T-helper 17 cell (primary cell): ENCODE measurements around the gene TRABD2B. TPM values are rescaled to one million over a fixed set of nuclear protein-coding genes. Genes with fewer than 3 reads are reported as not detected.

Source experiments
- ATAC-seq: fragments of 150-1000 bp; cut with Tn5 transposase; 2 replicates; pipeline ENCODE4 v1.10.0; 2021; ENCODE audit warnings: mild to moderate bottlenecking, moderate library complexity
- DNase-seq, 3 donors: peaks; one replicate each; pipeline versions ENCODE4 v3.0.0 to v3.0.0-alpha.2; 2020 to 2021
- H3K9me3 ChIP-seq: one replicate; pipeline ENCODE4 v1.7.0; 2013; ENCODE audit warnings: low read length, mild to moderate bottlenecking; ENCODE audit not compliant: control insufficient read depth, poor library complexity, severe bottlenecking
- H3K27ac Mint-ChIP-seq: one replicate; pipeline ENCODE4 v1.8.0; 2022; ENCODE audit warnings: mild to moderate bottlenecking, moderate library complexity, mixed read lengths
- H3K27me3 Mint-ChIP-seq: one replicate; pipeline ENCODE4 v1.8.0; 2022; ENCODE audit warnings: mixed read lengths
- H3K36me3 Mint-ChIP-seq: one replicate; pipeline ENCODE4 v1.8.0; 2022; ENCODE audit warnings: low read depth, mixed read lengths
- H3K4me1 Mint-ChIP-seq: one replicate; pipeline ENCODE4 v1.8.0; 2022; ENCODE audit warnings: mild to moderate bottlenecking, mixed read lengths
- H3K4me3 Mint-ChIP-seq: one replicate; pipeline ENCODE4 v1.8.0; 2022; ENCODE audit warnings: mild to moderate bottlenecking, moderate library complexity, mixed read lengths
- total RNA-seq, 4 donors: library from RNA in 2 of 4; stranded (reverse) in 2 of 4; gene quantifications; one replicate each; pipeline ENCODE4 v1.2.3 and lab custom pipeline; 2022 to 2026

Gene TRABD2B
- total RNA-seq, 2 donors from 2014 or later = not detected

DNA sequence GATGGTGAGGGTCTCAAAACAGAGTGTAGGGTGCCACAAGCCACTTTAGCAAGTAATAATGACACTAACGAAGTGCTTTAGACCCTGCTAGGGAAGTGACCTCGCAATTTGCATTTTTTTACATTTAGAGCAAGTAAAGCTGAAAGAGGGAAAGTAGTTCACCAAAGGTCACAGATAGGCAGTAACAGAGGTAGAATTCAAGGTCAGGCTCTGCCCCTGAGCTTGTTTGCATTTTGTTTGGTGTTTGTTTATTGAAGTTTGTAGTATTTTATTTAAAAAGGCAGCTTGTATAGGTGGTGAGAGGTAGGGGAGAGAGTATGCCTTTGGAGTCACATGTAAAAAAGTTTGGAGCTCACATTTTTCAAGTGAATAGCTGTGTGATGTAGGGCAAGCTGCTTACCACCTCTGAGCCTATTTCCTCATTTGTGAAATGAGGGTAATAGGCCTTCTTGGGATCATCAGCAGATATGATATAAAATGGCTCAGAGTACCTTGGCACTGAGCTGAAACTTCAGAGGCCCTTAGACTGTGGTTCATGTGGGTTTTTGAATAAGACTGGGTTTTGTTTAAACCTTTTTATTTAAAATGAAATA, 142.5 kb downstream of the TRABD2B start:
- DNase-seq (no peak), ATAC-seq (no peak)
- Mint-ChIP-seq H3K4me3 (no peak overlapping the region), H3K4me1 (peaks cover 6% of the 10 kb centered on the region), H3K27me3 (peaks cover 13% of the 10 kb centered on the region), H3K36me3 (no peaks in the 10 kb centered on the region), H3K27ac (no peak overlapping the region)
- no peaks in the 10 kb centered on the region for H3K9me3 ChIP-seq

DNA sequence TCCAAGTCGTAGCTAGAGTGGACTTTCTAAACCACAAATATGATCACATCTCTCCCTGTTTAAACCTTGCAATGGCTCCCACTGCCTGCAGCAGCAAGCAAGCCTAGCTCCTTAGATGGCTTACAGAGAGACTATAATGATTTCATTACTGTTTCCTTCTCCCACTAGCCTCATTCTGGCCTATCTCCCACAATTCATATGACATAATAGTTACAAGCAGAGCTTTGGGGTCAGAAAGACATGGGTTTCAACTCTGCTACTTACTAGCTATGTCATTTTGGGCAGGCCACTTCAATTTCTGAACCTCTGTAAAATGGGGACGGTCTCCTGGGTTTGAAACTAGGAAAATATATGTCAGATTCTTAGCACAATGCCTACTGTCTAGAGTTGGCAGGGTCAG, 143.3 kb downstream of the TRABD2B start:
- Mint-ChIP-seq H3K27me3 (peaks cover 5% of the 10 kb centered on the region), H3K4me3 (no peak overlapping the region), H3K27ac (no peak overlapping the region), H3K36me3 (no peaks in the 10 kb centered on the region), H3K4me1 (peaks cover 2% of the 10 kb centered on the region)
- no peaks in the 10 kb centered on the region for H3K9me3 ChIP-seq
- ATAC-seq (no peak), DNase-seq (no peak)

GRCh38 chr1:47853059-47853458, 144.1 kb downstream of the TRABD2B start:
- DNase-seq (no peak), ATAC-seq (no peak)
- H3K9me3 ChIP-seq = no peaks in the 10 kb centered on the region
- H3K4me1 Mint-ChIP-seq = peaks cover 2% of the 10 kb centered on the region
- no peak overlapping the region for H3K27ac Mint-ChIP-seq
- H3K4me3 Mint-ChIP-seq = no peak overlapping the region
- H3K36me3 Mint-ChIP-seq = no peaks in the 10 kb centered on the region
- H3K27me3 Mint-ChIP-seq = peaks cover 5% of the 10 kb centered on the region

DNA sequence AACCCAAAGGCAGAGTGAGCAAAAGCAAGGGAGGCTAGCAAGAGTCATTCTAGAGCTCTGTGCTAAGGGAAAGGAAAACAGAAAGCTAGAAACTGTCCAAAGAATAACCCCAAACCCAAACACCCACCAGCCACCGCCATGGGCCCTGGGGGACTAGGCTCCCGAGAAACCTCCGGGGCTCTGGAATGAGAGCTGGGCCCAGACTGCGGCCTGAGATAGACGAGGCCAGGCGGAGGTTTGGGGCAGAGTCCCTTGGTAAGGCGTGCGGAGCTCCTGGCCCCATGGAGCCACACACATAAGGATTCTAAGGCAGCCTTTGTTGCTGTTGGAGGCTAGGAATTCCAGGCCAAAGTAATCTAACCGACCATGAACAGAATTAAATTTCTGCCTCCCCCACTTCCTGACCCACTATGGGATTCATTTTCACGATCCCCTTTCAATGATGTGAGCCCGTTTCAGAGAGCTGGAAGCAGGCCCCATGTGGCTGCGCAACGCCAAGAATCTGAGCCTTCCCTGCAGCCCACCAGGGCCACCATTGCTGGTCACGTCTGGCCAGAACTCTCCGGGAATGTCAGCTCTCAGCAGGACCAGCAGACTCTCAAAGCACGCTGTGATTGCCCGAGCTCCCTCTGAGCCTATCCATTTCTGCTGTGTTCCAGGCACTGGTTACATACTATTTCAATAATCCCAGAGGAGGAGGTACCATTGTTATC, 145.0 kb downstream of the TRABD2B start:
- peaks cover 2% of the 10 kb centered on the region for H3K4me1 Mint-ChIP-seq
- peaks cover 12% of the 10 kb centered on the region for H3K27me3 Mint-ChIP-seq
- H3K4me3 Mint-ChIP-seq = no peak overlapping the region
- no peak for ATAC-seq
- no peak for DNase-seq
- H3K27ac Mint-ChIP-seq = no peak overlapping the region
- H3K36me3 Mint-ChIP-seq = no peaks in the 10 kb centered on the region
- no peaks in the 10 kb centered on the region for H3K9me3 ChIP-seq

- no peaks in the 10 kb centered on the region for H3K9me3 ChIP-seq
- Mint-ChIP-seq H3K36me3 (no peaks in the 10 kb centered on the region), H3K27me3 (peaks cover 7% of the 10 kb centered on the region), H3K27ac (no peak overlapping the region), H3K4me3 (no peak overlapping the region), H3K4me1 (peaks cover 2% of the 10 kb centered on the region)
- DNase-seq = no peak
- ATAC-seq = no peak
These were observed 146.7 kb downstream of the TRABD2B start for GRCh38 chr1:47850451-47850850.

- no peaks in the 10 kb centered on the region for H3K9me3 ChIP-seq
- Mint-ChIP-seq H3K36me3 (no peaks in the 10 kb centered on the region), H3K27me3 (peaks cover 13% of the 10 kb centered on the region), H3K4me1 (peaks cover 2% of the 10 kb centered on the region), H3K27ac (no peak overlapping the region), H3K4me3 (no peak overlapping the region)
- no peak for DNase-seq
- ATAC-seq = no peak
These were observed 147.5 kb downstream of the TRABD2B start for GRCh38 chr1:47849591-47850261.

GRCh38 chr1:47849005-47849521, 148.1 kb downstream of the TRABD2B start:
- peaks cover 20% of the 10 kb centered on the region for H3K27me3 Mint-ChIP-seq
- DNase-seq = no peak
- ATAC-seq = no peak
- H3K9me3 ChIP-seq = no peaks in the 10 kb centered on the region
- no peaks in the 10 kb centered on the region for H3K4me1 Mint-ChIP-seq
- H3K4me3 Mint-ChIP-seq = no peak overlapping the region
- H3K27ac Mint-ChIP-seq = no peak overlapping the region
- no peaks in the 10 kb centered on the region for H3K36me3 Mint-ChIP-seq

DNA sequence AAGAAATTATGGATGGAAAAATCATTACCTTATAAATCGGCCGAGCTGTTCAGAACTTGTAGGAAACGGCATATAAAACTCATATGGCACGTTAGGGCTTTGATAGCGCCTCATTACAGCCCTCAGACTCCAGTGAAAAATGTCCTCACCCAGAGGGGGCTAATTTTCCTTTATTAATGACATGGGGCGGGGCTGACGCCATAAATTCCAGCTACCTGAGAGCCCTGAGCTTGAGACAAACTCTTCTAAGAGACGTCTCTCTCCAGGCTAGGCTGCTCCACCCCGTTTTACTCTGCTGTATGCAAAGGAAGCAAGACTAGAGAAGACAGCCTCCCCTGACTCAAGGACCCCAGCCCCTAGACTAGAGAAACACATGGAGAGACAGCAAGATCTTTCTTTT, 149.4 kb downstream of the TRABD2B start:
- Mint-ChIP-seq H3K4me1 (no peaks in the 10 kb centered on the region), H3K27ac (no peak overlapping the region), H3K4me3 (no peak overlapping the region), H3K36me3 (no peaks in the 10 kb centered on the region), H3K27me3 (peaks cover 31% of the 10 kb centered on the region)
- no peak for ATAC-seq
- DNase-seq = no peak
- no peaks in the 10 kb centered on the region for H3K9me3 ChIP-seq

DNA sequence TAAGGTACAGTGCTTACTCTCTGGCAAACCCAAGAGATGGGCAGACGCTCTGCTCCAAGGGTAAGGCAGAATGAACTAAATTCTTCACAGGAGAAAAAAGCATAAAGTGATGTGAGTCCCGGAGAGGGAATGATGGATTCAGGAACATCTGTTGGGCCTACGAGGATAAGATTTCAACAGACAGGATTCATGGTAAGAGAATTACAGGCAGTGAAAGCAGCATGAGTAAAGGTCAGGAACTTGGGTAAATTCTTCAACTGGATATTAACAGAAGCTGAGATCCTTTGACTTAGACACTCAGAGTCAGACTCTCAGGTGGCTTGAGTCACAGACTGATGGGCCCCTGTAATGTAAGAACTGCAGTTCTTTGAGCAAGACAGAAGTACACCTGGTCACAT, 152.6 kb downstream of the TRABD2B start:
- H3K4me1 Mint-ChIP-seq = peaks cover 2% of the 10 kb centered on the region
- no peak for ATAC-seq

DNA sequence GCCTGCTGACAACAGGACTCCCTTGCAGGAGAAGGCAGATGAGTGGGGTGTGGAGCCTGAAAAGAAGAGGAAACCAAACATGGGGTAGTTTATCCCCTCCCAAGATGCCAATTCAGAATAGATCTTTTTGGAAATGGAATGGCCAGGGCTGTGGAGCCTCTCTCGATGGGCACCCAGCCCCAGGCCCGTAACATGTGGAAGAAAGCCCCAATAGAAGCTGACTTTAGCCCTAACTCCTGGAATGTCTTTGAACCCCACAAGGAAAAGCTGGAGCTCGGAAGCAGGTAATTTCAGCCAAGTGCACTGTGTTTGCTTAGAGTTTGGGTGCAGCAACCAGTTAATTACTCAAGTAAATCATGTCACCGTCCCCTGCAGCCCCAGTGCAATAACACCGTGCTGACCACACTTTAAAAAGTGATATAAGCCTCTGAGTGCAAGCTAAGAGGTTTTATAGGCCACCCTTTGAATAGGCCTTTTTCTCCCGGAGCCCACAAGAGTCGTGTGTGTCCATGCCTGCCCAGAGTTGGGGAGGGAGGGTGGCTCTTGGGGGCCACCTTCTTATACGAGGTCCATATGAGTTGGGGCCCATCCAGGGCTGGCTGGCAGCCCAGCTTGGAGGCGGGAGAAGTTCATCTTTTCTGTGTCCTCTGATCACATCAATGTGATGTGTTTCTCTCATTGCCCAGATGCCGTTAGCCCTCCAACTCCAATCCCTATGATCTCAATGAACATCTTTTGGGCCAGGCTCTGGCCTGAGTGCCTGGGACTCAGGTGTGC, 153.2 kb downstream of the TRABD2B start:
- Mint-ChIP-seq H3K4me3 (no peak overlapping the region), H3K4me1 (peaks cover 2% of the 10 kb centered on the region), H3K27ac (no peak overlapping the region), H3K36me3 (no peaks in the 10 kb centered on the region), H3K27me3 (peaks cover 40% of the 10 kb centered on the region)
- no peaks in the 10 kb centered on the region for H3K9me3 ChIP-seq
- no peak for DNase-seq
- no peak for ATAC-seq

More for the DNA sequence above, 152.6 kb downstream of the TRABD2B start:
- H3K36me3 Mint-ChIP-seq = no peaks in the 10 kb centered on the region
- H3K27me3 Mint-ChIP-seq = peaks cover 40% of the 10 kb centered on the region
- DNase-seq = no peak
- H3K4me3 Mint-ChIP-seq = no peak overlapping the region
- no peaks in the 10 kb centered on the region for H3K9me3 ChIP-seq
- H3K27ac Mint-ChIP-seq = no peak overlapping the region

GRCh38 chr1:47843059-47843458, 154.1 kb downstream of the TRABD2B start:
- no peaks in the 10 kb centered on the region for H3K9me3 ChIP-seq
- DNase-seq (no peak), ATAC-seq (no peak)
- H3K27me3 Mint-ChIP-seq = peaks cover 47% of the 10 kb centered on the region
- H3K4me1 Mint-ChIP-seq = peaks cover 2% of the 10 kb centered on the region
- no peak overlapping the region for H3K4me3 Mint-ChIP-seq
- H3K27ac Mint-ChIP-seq = no peak overlapping the region
- H3K36me3 Mint-ChIP-seq = no peaks in the 10 kb centered on the region

- no peaks in the 10 kb centered on the region for H3K9me3 ChIP-seq
- Mint-ChIP-seq H3K4me3 (no peak overlapping the region), H3K36me3 (no peaks in the 10 kb centered on the region), H3K4me1 (peaks cover 2% of the 10 kb centered on the region), H3K27me3 (peaks cover 45% of the 10 kb centered on the region), H3K27ac (no peak overlapping the region)
- ATAC-seq = no peak
- DNase-seq = no peak
These were observed 154.8 kb downstream of the TRABD2B start for GRCh38 chr1:47842228-47842919.
